ENCODE data around the gene DNAJC10. TPM values are rescaled to one million over a fixed set of nuclear protein-coding genes. Genes with fewer than 3 reads are reported as not detected.

Gene DNAJC10
- total RNA-seq, 1 donor from 2014 or later = 141 TPM

GRCh38 chr2:182695776-182696175 lies 20.3 kb upstream of the DNAJC10 start:
- TF ChIP-seq CTCF (IDR thresholded peaks at IDR 0.05; ENCODE audit: unreplicated experiment) = no peak
- H3K36me3 Mint-ChIP-seq = no peaks in the 10 kb centered on the region
- no peak for DNase-seq (ENCODE audit: low spot score in 2 of 2, unreplicated experiment in 2 of 2)
- no peaks in the 10 kb centered on the region for H3K27me3 Mint-ChIP-seq (ENCODE audit: low read depth)
- no peak overlapping the region for H3K27ac Mint-ChIP-seq
- H3K4me1 Mint-ChIP-seq = peaks cover 13% of the 10 kb centered on the region
- no peak overlapping the region for H3K4me3 Mint-ChIP-seq
- H3K9me3 Mint-ChIP-seq = no peaks in the 10 kb centered on the region

- no peak for DNase-seq (ENCODE audit: low spot score in 2 of 2, unreplicated experiment in 2 of 2)
- H3K4me3 Mint-ChIP-seq = no peak overlapping the region
- H3K27ac Mint-ChIP-seq = no peak overlapping the region
- no peaks in the 10 kb centered on the region for H3K9me3 Mint-ChIP-seq
- TF ChIP-seq CTCF (IDR thresholded peaks at IDR 0.05; ENCODE audit: unreplicated experiment) = no peak
- no peaks in the 10 kb centered on the region for H3K27me3 Mint-ChIP-seq (ENCODE audit: low read depth)
- peaks cover 23% of the 10 kb centered on the region for H3K4me1 Mint-ChIP-seq
- no peaks in the 10 kb centered on the region for H3K36me3 Mint-ChIP-seq
These were observed 17.4 kb upstream of the DNAJC10 start for GRCh38 chr2:182698671-182699070.

- Mint-ChIP-seq H3K27ac (no peak overlapping the region), H3K4me3 (no peak overlapping the region)
- TF ChIP-seq CTCF (IDR thresholded peaks at IDR 0.05; ENCODE audit: unreplicated experiment) = no peak
These were observed 10.3 kb upstream of the DNAJC10 start for GRCh38 chr2:182705761-182706160.

GRCh38 chr2:182706751-182707150 lies 9.3 kb upstream of the DNAJC10 start:
- Mint-ChIP-seq H3K9me3 (peaks cover 6% of the 10 kb centered on the region), H3K36me3 (no peaks in the 10 kb centered on the region), H3K4me1 (peaks cover 13% of the 10 kb centered on the region), H3K4me3 (no peak overlapping the region), H3K27me3 (ENCODE audit: low read depth) (no peaks in the 10 kb centered on the region), H3K27ac (no peak overlapping the region)
- no peak for DNase-seq (ENCODE audit: low spot score in 2 of 2, unreplicated experiment in 2 of 2)
- TF ChIP-seq CTCF (IDR thresholded peaks at IDR 0.05; ENCODE audit: unreplicated experiment) = no peak

More at GRCh38 chr2:182705761-182706160, 10.3 kb upstream of the DNAJC10 start:
- H3K36me3 Mint-ChIP-seq = no peaks in the 10 kb centered on the region
- peaks cover 4% of the 10 kb centered on the region for H3K9me3 Mint-ChIP-seq
- no peaks in the 10 kb centered on the region for H3K27me3 Mint-ChIP-seq (ENCODE audit: low read depth)
- H3K4me1 Mint-ChIP-seq = peaks cover 13% of the 10 kb centered on the region
- DNase-seq (ENCODE audit: low spot score in 2 of 2, unreplicated experiment in 2 of 2) = no peak

GRCh38 chr2:182713601-182714000 lies 2.5 kb upstream of the DNAJC10 start:
- Mint-ChIP-seq H3K4me1 (peaks cover 5% of the 10 kb centered on the region), H3K4me3 (no peak overlapping the region), H3K27ac (no peak overlapping the region), H3K9me3 (peaks cover 6% of the 10 kb centered on the region), H3K36me3 (no peaks in the 10 kb centered on the region), H3K27me3 (ENCODE audit: low read depth) (no peaks in the 10 kb centered on the region)
- no peak for TF ChIP-seq CTCF (IDR thresholded peaks at IDR 0.05; ENCODE audit: unreplicated experiment)
- DNase-seq (ENCODE audit: low spot score in 2 of 2, unreplicated experiment in 2 of 2) = no peak
